RWPE2 (cell line): ENCODE measurements around the gene MYL10.

Experiments
- ATAC-seq: fragments of 200-7000 bp; cut with Tn5 transposase; 3 replicates; pipeline ENCODE4 v1.9.1; 2021; ENCODE audit warnings: low read depth
- DNase-seq: peaks from one replicate; pipeline ENCODE4 v3.0.0-alpha.2; 2020; ENCODE audit warnings: low spot score
- H3K27ac ChIP-seq: fragments of 450-650 bp; 2 replicates; pipeline ENCODE4 v1.5.1; 2017; ENCODE audit warnings: mild to moderate bottlenecking; ENCODE audit not compliant: poor library complexity, severe bottlenecking
- H3K27me3 ChIP-seq: fragments of 250-450 bp; sonication (Bioruptor Pico); 2 replicates; pipeline ENCODE4 v1.5.1; 2021; ENCODE audit warnings: mild to moderate bottlenecking, moderate library complexity; ENCODE audit not compliant: insufficient read depth, poor library complexity, severe bottlenecking
- H3K36me3 ChIP-seq: fragments of 250-450 bp; sonication (Bioruptor Pico); 2 replicates; pipeline ENCODE4 v1.5.1; 2020; ENCODE audit warnings: low read depth, mild to moderate bottlenecking, moderate library complexity
- H3K4me1 ChIP-seq: fragments of 250-450 bp; sonication (Bioruptor Pico); 2 replicates; pipeline ENCODE4 v1.5.1; 2021; ENCODE audit warnings: mild to moderate bottlenecking, moderate library complexity; ENCODE audit not compliant: insufficient read depth, poor library complexity, severe bottlenecking
- H3K4me3 ChIP-seq: fragments of 250-450 bp; sonication (Bioruptor Pico); 2 replicates; pipeline ENCODE4 v1.5.1; 2021; ENCODE audit warnings: mild to moderate bottlenecking, moderate library complexity; ENCODE audit not compliant: severe bottlenecking
- H3K9me3 ChIP-seq: fragments of 250-450 bp; sonication (Bioruptor Pico); 2 replicates; pipeline ENCODE4 v1.5.1; 2021; ENCODE audit warnings: mild to moderate bottlenecking, moderate library complexity; ENCODE audit not compliant: severe bottlenecking
- CTCF ChIP-seq: fragments of 450-650 bp; IDR thresholded peaks from one replicate; pipeline ENCODE4 v1.5.1; 2017; ENCODE audit warnings: mild to moderate bottlenecking, moderate library complexity; ENCODE audit not compliant: poor library complexity, severe bottlenecking

The MYL10 gene

GRCh38 chr7:101595766-101596537 is 33.1 kb downstream of the MYL10 start:
- Histone ChIP-seq H3K27me3 (no peaks in the 10 kb centered on the region), H3K4me1 (peaks cover 6% of the 10 kb centered on the region), H3K27ac (no peak overlapping the region), H3K9me3 (no peaks in the 10 kb centered on the region), H3K4me3 (no peak overlapping the region), H3K36me3 (no peaks in the 10 kb centered on the region)
- DNase-seq (peak; percentile 2), ATAC-seq (no peak)
- TF ChIP-seq CTCF: no peak

- Histone ChIP-seq H3K36me3 (no peaks in the 10 kb centered on the region), H3K27ac (no peak overlapping the region), H3K4me1 (peaks cover 6% of the 10 kb centered on the region), H3K4me3 (no peak overlapping the region), H3K9me3 (no peaks in the 10 kb centered on the region), H3K27me3 (no peaks in the 10 kb centered on the region)
- peak; percentile 6 for DNase-seq
- ATAC-seq: no peak
- no peak for TF ChIP-seq CTCF
These were observed 33.9 kb downstream of the MYL10 start for GRCh38 chr7:101595246-101595645.

GRCh38 chr7:101594790-101595189 is 34.3 kb downstream of the MYL10 start:
- Histone ChIP-seq H3K27ac (no peak overlapping the region), H3K4me3 (no peak overlapping the region), H3K27me3 (no peaks in the 10 kb centered on the region), H3K4me1 (peaks cover 6% of the 10 kb centered on the region), H3K36me3 (no peaks in the 10 kb centered on the region), H3K9me3 (no peaks in the 10 kb centered on the region)
- TF ChIP-seq CTCF: no peak
- DNase-seq: peak; percentile 22
- no peak for ATAC-seq

- H3K4me3 ChIP-seq: no peak overlapping the region
- ATAC-seq (no peak), DNase-seq (peak; percentile 19)
- no peaks in the 10 kb centered on the region for H3K9me3 ChIP-seq
- H3K27ac ChIP-seq: no peak overlapping the region
- no peaks in the 10 kb centered on the region for H3K27me3 ChIP-seq
- TF ChIP-seq CTCF: no peak
- H3K4me1 ChIP-seq: peaks cover 5% of the 10 kb centered on the region
- no peaks in the 10 kb centered on the region for H3K36me3 ChIP-seq
These were observed 35.5 kb downstream of the MYL10 start for GRCh38 chr7:101593556-101593955.

- no peaks in the 10 kb centered on the region for H3K4me1 ChIP-seq
- no peak for ATAC-seq
- no peaks in the 10 kb centered on the region for H3K9me3 ChIP-seq
- TF ChIP-seq CTCF: no peak
- H3K4me3 ChIP-seq: no peak overlapping the region
- H3K36me3 ChIP-seq: no peaks in the 10 kb centered on the region
- DNase-seq: peak; percentile 2
- no peaks in the 10 kb centered on the region for H3K27me3 ChIP-seq
- no peak overlapping the region for H3K27ac ChIP-seq
These were observed 37.6 kb downstream of the MYL10 start for GRCh38 chr7:101591504-101591903.
